Activated T-cell treated with anti-CD3 and anti-CD28 coated beads, Interleukin-2, amount 50 U/mL, for 72 hours (primary cell): ENCODE measurements around the gene DDX1. TPM values are rescaled to one million over a fixed set of nuclear protein-coding genes. Genes with fewer than 3 reads are reported as not detected.

ENCODE experiments used
- ATAC-seq, 2 donors: fragments of 150-1000 bp; cut with Tn5 transposase; replicated peaks in 1 of 2; 2 replicates each; pipeline ENCODE4 v1.10.0; 2021; ENCODE audit warnings: moderate library complexity in 2 of 2, mild to moderate bottlenecking in 1 of 2
- DNase-seq, 2 donors: peaks; one replicate each; pipeline ENCODE4 v3.0.0; 2021 to 2022; ENCODE audit warnings: mixed read lengths in 1 of 2
- H3K27ac Mint-ChIP-seq: one replicate; pipeline ENCODE4 v1.8.0; 2022; ENCODE audit warnings: mild to moderate bottlenecking, moderate library complexity, mixed read lengths
- H3K27me3 Mint-ChIP-seq: one replicate; pipeline ENCODE4 v1.8.0; 2022; ENCODE audit warnings: low read depth, mixed read lengths
- H3K36me3 Mint-ChIP-seq, 2 donors: one replicate each; pipeline ENCODE4 v1.8.0; 2022; ENCODE audit warnings: mixed read lengths in 2 of 2, mild to moderate bottlenecking in 1 of 2; ENCODE audit not compliant: insufficient read depth in 2 of 2
- H3K4me1 Mint-ChIP-seq: one replicate; pipeline ENCODE4 v1.8.0; 2022; ENCODE audit warnings: low read depth, mixed read lengths
- H3K4me3 Mint-ChIP-seq, 2 donors: one replicate each; pipeline ENCODE4 v1.8.0; 2022; ENCODE audit warnings: mild to moderate bottlenecking in 2 of 2, mixed read lengths in 2 of 2, moderate library complexity in 2 of 2
- H3K9me3 Mint-ChIP-seq, 2 donors: one replicate each; pipeline ENCODE4 v1.8.0; 2022; ENCODE audit warnings: mixed read lengths in 2 of 2
- total RNA-seq, 2 donors: library from RNA; stranded (reverse); gene quantifications; one replicate each; pipeline ENCODE4 v1.2.3, GENCODE V29; 2022

DDX1 gene
- total RNA-seq, 2 donors from 2014 or later: 55.8 to 56.0 TPM

DNA sequence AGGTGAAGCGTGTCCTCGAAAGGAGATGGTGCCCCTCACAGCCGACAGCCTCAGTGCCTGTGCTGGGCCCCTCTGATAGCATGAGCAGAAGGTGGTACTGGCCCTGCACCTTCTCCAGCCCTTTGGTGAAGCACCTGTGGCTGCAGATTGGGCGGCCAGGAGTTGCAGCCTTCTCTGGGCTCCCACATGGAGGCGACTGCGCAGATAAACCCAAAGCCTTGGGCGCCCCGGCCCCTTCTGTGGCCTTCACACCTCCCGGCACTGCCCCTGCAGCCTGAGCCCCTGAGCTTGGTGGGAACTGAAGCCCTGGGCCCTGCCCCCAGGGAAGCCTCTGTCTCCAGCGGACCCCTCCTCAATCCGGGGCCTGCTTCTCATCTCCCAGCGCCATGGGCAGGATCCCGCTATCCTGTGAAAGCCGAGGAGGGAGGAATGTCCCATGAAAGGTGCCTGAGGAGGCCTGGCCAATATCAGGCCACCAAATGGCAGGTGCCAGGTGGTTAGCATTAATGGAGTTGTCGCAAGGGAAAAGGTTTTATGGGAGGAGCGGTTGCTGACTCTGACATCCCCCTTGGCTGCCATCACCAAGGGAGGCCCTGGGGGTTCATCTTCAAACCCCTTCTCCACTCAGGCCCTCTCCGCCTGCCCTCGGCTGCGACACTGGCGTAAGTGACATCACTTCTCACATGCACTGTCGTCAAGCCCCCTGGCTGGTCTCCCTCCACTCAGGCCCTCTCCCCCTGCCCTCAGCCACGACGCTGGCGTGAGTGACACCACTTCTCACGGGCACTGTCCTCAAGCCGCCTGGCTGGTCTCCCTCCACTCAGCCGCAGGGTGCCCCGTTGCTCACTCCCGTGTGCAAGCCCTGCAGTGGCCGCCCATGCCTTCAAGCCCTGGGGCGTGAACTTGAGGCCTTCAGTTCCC is 62.4 kb downstream of the DDX1 start:
- Mint-ChIP-seq H3K27me3 (no peaks in the 10 kb centered on the region), H3K27ac (no peak overlapping the region), H3K4me1 (no peaks in the 10 kb centered on the region), H3K36me3 (no peaks in the 10 kb centered on the region), H3K4me3 (no peak overlapping the region), H3K9me3 (no peaks in the 10 kb centered on the region)
- DNase-seq (no peak), ATAC-seq (no peak)

DNA sequence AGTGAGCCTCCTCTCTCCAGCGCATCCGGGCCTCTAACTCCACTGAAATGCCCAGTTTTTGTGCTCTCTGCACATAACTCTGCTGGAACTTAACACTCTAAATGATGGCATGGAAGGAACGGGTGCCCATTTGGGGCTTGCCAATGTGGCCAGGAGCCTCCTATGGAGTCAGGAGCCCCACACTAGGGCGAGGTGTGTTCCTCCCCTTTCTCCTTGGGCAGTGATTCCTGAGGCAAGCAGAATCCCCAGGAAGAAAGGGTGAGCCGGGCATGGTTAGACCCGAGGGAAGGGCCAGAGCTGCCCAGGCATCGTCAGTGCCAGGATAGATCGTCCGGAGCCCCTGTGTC is 63.0 kb downstream of the DDX1 start:
- H3K36me3 Mint-ChIP-seq: no peaks in the 10 kb centered on the region
- no peak for ATAC-seq
- no peak overlapping the region for H3K27ac Mint-ChIP-seq
- no peaks in the 10 kb centered on the region for H3K4me1 Mint-ChIP-seq
- H3K9me3 Mint-ChIP-seq: no peaks in the 10 kb centered on the region
- no peak for DNase-seq
- H3K4me3 Mint-ChIP-seq: no peak overlapping the region
- no peaks in the 10 kb centered on the region for H3K27me3 Mint-ChIP-seq

DNA sequence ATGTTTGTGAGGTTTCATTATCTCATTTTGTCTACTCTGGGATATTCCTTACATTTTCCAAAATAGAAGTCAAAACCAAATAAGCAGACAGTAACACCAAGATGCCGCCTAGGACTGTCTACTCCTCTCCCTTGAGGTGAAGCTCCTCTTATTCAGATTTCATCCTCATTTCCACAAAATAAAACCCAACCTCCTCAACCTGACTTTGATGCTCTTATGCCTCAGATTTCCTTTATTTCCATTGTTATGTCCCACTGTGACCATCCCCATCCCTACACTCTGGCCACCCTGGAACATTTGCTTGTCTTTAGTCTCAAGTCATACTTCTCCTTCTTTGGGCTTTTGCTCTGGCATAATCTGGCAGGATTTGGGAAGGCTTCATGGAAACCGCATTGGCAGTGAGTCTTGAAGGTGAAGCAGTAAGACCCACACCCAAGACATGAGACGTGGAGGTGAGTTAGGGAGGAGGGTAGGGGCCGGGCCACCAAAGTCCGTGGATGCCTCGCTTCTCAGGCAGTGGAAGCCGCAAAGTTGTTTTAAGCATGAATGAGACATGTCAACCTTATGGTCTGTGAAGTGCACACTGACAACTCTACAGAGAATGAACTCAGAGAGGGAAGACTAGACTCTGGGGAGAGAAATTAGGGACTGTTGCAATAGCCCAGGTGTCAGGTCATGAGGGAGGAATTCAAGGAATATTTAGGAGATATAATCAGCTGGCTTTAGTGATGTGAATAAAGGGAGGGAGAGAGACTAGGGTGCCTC is 63.6 kb downstream of the DDX1 start:
- no peak for ATAC-seq
- no peaks in the 10 kb centered on the region for H3K9me3 Mint-ChIP-seq
- no peak overlapping the region for H3K27ac Mint-ChIP-seq
- no peak for DNase-seq
- no peaks in the 10 kb centered on the region for H3K4me1 Mint-ChIP-seq
- no peaks in the 10 kb centered on the region for H3K36me3 Mint-ChIP-seq
- no peak overlapping the region for H3K4me3 Mint-ChIP-seq
- H3K27me3 Mint-ChIP-seq: no peaks in the 10 kb centered on the region

DNA sequence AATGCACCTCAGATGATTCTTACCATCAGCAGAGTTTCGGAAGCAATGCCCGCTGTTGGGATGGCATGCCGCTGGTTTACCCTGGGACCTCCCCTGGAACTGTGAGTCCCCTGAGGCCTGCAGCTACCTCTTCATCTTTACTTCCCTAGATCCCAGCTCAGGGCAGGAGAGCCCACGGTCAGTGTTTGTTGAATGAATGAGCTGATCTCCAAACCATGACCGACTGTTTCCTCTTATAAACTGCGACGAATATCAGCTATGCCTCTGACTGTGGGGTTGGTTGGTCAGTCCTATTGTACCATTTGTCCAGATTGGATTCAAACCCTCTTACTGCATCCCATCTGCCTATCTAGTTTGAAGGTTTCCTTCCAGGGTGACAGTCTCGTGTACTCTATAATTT is 64.4 kb downstream of the DDX1 start:
- H3K9me3 Mint-ChIP-seq: no peaks in the 10 kb centered on the region
- ATAC-seq: no peak
- H3K4me3 Mint-ChIP-seq: no peak overlapping the region
- H3K36me3 Mint-ChIP-seq: no peaks in the 10 kb centered on the region
- H3K4me1 Mint-ChIP-seq: no peaks in the 10 kb centered on the region
- no peaks in the 10 kb centered on the region for H3K27me3 Mint-ChIP-seq
- no peak overlapping the region for H3K27ac Mint-ChIP-seq
- DNase-seq: no peak

DNA sequence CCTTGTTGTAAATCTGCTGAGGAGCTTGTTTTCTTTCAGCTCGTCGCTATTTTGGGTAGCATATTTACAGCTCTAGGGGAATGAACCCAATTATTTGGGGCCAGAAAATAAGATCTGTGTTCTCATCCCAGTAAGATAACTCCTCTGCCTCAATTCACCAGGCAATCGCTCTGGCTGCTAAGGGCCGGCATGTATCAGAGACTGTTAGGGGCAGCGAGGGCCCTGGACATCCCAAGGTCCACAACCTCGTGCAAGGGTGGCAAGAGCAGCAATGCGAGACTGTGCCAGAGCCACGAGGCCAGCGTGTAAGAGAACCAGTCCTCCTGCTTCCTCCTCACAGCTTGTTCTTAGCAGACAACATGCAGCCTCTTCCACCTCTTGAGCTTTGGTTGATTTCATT is 66.1 kb downstream of the DDX1 start:
- ATAC-seq: no peak
- Mint-ChIP-seq H3K27ac (no peak overlapping the region), H3K36me3 (no peaks in the 10 kb centered on the region), H3K4me1 (no peaks in the 10 kb centered on the region), H3K4me3 (no peak overlapping the region), H3K27me3 (peaks cover 7% of the 10 kb centered on the region), H3K9me3 (no peaks in the 10 kb centered on the region)
- no peak for DNase-seq

DNA sequence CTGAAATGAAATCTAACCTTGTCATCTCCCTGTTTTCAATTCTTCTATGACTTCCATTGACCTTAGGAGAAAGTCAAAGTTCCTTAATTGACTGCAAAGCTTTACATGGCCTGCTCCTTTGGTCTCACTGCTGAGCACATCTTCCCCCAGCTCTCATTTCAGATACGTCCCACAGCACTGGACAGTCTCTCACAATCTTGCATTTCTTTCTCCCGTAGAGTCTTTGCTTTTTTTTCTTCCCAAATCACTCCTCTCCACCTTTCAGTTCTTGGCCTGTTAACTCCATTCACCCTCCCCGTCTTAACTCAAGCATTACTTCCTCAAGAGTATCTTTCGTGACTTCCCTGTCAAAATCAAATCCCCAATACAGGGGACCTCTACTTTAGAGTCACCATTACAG is 67.2 kb downstream of the DDX1 start:
- no peaks in the 10 kb centered on the region for H3K4me1 Mint-ChIP-seq
- H3K27ac Mint-ChIP-seq: no peak overlapping the region
- H3K9me3 Mint-ChIP-seq: no peaks in the 10 kb centered on the region
- no peak for DNase-seq
- H3K27me3 Mint-ChIP-seq: peaks cover 7% of the 10 kb centered on the region
- no peak for ATAC-seq
- no peak overlapping the region for H3K4me3 Mint-ChIP-seq
- no peaks in the 10 kb centered on the region for H3K36me3 Mint-ChIP-seq

DNA sequence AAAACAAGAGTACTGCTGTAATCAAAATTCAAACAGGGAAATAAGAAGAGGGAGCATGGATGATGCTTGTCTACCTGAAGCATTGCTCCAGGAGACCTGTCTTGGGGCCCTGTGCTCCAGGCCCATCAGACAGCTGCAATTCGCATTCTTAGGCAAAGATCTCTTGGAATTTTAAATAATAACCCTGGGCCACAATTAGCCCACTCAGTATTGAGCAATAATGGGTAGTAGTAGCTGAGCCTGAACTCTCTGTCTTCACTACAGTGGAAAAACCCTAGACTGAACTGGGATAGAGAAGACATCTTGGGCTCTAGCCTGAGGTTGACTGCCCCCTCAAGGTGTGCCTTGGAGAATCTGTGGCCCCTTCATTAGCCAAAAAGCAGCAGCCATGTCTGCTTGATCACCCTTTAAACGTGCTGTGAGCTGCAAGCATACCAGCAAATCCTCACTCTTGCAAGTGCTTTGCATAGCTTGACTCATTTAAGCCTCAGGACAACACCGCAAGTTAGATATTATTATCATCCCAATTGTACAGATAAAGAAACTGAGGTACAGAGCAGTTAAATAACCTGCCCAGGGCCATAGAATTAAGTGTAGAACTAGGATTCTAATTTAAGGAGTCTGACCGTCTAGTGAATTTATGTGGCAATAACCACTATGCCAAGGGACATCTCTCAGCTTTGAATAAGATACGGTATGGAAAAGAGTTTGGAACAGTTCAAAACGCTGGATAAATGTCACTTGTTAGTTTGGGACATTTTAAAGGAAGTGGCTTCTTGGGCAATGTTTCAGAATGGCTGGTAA is 69.0 kb downstream of the DDX1 start:
- Mint-ChIP-seq H3K9me3 (no peaks in the 10 kb centered on the region), H3K4me3 (no peak overlapping the region), H3K36me3 (no peaks in the 10 kb centered on the region), H3K27me3 (peaks cover 7% of the 10 kb centered on the region), H3K27ac (no peak overlapping the region), H3K4me1 (no peaks in the 10 kb centered on the region)
- ATAC-seq (no peak), DNase-seq (no peak)

DNA sequence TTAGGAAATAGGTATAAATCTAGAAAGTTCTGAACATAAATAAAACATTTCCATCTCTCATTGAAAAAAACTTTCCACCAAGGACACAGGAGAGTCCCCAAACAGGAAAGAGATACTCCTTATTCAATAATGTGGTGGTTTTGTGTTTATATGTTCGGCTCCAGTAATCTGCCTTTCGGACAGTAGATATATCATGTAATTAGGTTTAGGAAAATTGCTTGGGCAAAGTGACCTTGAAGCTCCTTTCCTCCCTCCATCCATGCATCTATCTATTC is 69.6 kb downstream of the DDX1 start:
- no peaks in the 10 kb centered on the region for H3K9me3 Mint-ChIP-seq
- ATAC-seq: no peak

DNA sequence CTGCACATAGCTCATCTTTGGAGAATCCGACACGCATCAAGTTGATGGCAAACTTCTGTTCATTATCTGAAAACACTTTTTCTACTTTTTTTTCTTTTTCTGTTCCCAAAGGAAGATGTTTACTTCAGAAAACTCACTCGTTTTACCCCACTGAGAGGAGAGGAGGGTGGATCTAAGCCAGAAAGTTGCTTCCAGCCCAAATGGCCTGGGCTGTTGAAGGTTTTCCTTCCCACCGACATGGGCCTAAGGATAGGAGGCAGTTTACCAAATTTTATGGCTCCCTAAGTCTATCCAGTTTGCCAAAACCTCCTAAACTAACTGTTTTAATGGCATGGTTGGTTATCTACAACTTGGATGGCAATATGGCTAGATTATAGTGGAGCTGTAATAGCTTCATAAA is 70.4 kb downstream of the DDX1 start:
- no peak overlapping the region for H3K4me3 Mint-ChIP-seq
- no peak for ATAC-seq
- H3K27ac Mint-ChIP-seq: no peak overlapping the region
- no peaks in the 10 kb centered on the region for H3K9me3 Mint-ChIP-seq
- H3K36me3 Mint-ChIP-seq: no peaks in the 10 kb centered on the region
- H3K27me3 Mint-ChIP-seq: peaks cover 7% of the 10 kb centered on the region
- H3K4me1 Mint-ChIP-seq: no peaks in the 10 kb centered on the region
- no peak for DNase-seq

More for the DNA sequence above, 69.6 kb downstream of the DDX1 start:
- DNase-seq: no peak
- H3K36me3 Mint-ChIP-seq: no peaks in the 10 kb centered on the region
- no peak overlapping the region for H3K4me3 Mint-ChIP-seq
- peaks cover 7% of the 10 kb centered on the region for H3K27me3 Mint-ChIP-seq
- no peaks in the 10 kb centered on the region for H3K4me1 Mint-ChIP-seq
- H3K27ac Mint-ChIP-seq: no peak overlapping the region

DNA sequence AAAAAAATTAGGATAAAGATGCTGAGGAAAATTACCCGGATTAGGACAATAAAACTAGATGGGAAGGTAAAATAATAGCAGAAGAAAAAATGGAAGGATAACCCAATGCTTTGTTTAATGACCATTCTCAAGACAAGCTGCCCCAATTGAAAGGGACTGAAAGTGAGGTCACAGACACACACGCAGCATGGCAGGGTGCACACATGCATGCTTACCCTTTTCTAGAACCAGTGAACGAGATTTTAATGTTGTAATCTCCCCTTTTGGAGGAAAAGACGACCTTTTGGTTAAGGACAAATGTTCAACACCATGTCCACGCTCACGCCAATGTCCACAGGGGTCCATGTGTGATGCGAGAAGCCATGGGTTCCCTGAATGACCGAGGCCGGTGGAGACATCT is 70.9 kb downstream of the DDX1 start:
- no peak overlapping the region for H3K27ac Mint-ChIP-seq
- no peaks in the 10 kb centered on the region for H3K4me1 Mint-ChIP-seq
- ATAC-seq: no peak
- no peaks in the 10 kb centered on the region for H3K36me3 Mint-ChIP-seq
- peaks cover 7% of the 10 kb centered on the region for H3K27me3 Mint-ChIP-seq
- no peaks in the 10 kb centered on the region for H3K9me3 Mint-ChIP-seq
- DNase-seq: no peak
- H3K4me3 Mint-ChIP-seq: no peak overlapping the region

DNA sequence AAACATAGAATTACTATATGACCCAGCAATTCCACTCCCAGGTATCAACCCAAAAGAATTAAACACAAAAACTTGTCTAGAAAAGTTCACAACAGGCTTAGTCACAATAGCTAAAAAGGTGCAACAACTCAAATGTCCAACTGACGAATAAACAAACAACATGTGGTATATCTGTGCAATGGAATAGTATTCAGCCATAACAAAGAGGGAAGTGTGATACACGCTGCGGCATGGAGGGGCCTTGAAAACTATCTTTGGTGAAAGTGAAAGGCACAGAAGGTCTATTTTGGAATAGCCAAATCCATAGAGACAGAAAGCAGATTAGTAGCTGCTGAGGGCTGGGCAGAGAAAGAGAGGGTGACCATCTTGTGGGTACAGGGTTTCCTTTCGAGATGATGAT is 72.1 kb downstream of the DDX1 start:
- Mint-ChIP-seq H3K36me3 (no peaks in the 10 kb centered on the region), H3K4me1 (no peaks in the 10 kb centered on the region), H3K4me3 (no peak overlapping the region), H3K9me3 (no peaks in the 10 kb centered on the region), H3K27me3 (peaks cover 7% of the 10 kb centered on the region), H3K27ac (no peak overlapping the region)
- DNase-seq: no peak
- no peak for ATAC-seq

DNA sequence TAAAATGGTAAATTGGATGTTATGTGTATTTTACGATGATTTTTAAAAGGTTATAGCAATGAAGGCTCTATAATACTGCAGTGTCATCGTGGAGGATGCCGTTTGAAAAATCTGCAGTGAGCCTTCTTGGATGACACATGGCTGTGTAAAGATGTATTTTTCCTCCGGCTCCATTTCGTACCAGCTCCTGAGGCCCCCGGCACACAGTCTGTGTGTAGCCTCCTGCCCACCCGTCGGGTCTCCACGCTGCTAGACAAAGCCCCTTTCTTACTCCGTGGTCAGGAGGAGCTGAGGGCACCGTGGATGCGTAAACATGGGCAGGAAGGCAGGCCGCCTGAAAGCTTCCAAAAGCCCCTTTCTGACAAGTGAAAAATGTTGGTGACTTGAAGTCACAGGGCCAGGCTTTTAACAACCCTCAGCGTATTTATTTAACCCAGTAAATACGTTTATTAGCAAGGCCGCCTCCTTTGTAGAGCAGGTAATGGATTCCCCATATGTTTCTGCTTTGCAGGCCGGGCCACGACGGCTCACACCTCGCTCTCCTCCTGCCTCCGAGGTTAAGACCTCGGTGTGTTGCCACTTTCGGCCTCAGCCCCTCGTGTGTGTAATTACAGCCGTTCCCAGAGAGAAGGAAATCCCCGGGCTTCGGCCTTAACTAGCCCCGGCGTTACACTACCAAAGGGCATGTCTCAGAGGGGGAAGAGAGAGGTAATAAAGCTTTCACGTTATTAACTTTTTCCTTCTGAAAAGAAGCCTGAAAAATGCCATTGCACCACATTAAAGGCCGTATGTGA is 72.8 kb downstream of the DDX1 start:
- Mint-ChIP-seq H3K36me3 (no peaks in the 10 kb centered on the region), H3K4me3 (no peak overlapping the region), H3K4me1 (no peaks in the 10 kb centered on the region), H3K27ac (no peak overlapping the region), H3K27me3 (peaks cover 7% of the 10 kb centered on the region), H3K9me3 (no peaks in the 10 kb centered on the region)
- DNase-seq (no peak), ATAC-seq (no peak)
